Right lobe of liver (tissue), 4 donors: ENCODE data around the gene ZNF341.

Source experiments
- CTCF ChIP-seq, 4 donors: fragments of 200-600 bp in 3 of 4; fragments of 450-650 bp in 1 of 4; IDR thresholded peaks; one replicate each; pipeline versions ENCODE4 v1.5.1 to v1.8.0; 2016 to 2022; ENCODE audit warnings: antibody characterized with exemption in 4 of 4, mild to moderate bottlenecking in 2 of 4
- POLR2A ChIP-seq: fragments of 450-650 bp; IDR thresholded peaks from one replicate; pipeline ENCODE4 v1.6.1; 2017; ENCODE audit warnings: antibody characterized with exemption, mild to moderate bottlenecking
- donor health status: DM: no; HTN: no; CAD: no.
- donor health status: DM: no; HTN: no; CAD: no.
- donor health status: DM: no; HTN: yes; CAD: no.

GRCh38 chr20:33693289-33693688 is 38.5 kb upstream of the ZNF341 start:
- TF ChIP-seq CTCF (IDR thresholded peaks at IDR 0.05) (no peak), POLR2A (no peak)
